GM11168 (cell line): Measurements from ENCODE around the gene CLOCK.
"Not testable (repeated sequence)": the region's sequence is repeated elsewhere in the genome, so short reads cannot be mapped to it uniquely, and the experiment has no call there.

Source experiments
- in situ Hi-C: fragments of 300-500 bp; cut with MboI; formaldehyde crosslinking; loops from one replicate; pipeline ENCODE4 v1.12.0; 2022; ENCODE audit warnings: low sequenced_read_pairs; ENCODE audit not compliant: unreplicated experiment

The CLOCK gene, protein sequence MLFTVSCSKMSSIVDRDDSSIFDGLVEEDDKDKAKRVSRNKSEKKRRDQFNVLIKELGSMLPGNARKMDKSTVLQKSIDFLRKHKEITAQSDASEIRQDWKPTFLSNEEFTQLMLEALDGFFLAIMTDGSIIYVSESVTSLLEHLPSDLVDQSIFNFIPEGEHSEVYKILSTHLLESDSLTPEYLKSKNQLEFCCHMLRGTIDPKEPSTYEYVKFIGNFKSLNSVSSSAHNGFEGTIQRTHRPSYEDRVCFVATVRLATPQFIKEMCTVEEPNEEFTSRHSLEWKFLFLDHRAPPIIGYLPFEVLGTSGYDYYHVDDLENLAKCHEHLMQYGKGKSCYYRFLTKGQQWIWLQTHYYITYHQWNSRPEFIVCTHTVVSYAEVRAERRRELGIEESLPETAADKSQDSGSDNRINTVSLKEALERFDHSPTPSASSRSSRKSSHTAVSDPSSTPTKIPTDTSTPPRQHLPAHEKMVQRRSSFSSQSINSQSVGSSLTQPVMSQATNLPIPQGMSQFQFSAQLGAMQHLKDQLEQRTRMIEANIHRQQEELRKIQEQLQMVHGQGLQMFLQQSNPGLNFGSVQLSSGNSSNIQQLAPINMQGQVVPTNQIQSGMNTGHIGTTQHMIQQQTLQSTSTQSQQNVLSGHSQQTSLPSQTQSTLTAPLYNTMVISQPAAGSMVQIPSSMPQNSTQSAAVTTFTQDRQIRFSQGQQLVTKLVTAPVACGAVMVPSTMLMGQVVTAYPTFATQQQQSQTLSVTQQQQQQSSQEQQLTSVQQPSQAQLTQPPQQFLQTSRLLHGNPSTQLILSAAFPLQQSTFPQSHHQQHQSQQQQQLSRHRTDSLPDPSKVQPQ

DNA sequence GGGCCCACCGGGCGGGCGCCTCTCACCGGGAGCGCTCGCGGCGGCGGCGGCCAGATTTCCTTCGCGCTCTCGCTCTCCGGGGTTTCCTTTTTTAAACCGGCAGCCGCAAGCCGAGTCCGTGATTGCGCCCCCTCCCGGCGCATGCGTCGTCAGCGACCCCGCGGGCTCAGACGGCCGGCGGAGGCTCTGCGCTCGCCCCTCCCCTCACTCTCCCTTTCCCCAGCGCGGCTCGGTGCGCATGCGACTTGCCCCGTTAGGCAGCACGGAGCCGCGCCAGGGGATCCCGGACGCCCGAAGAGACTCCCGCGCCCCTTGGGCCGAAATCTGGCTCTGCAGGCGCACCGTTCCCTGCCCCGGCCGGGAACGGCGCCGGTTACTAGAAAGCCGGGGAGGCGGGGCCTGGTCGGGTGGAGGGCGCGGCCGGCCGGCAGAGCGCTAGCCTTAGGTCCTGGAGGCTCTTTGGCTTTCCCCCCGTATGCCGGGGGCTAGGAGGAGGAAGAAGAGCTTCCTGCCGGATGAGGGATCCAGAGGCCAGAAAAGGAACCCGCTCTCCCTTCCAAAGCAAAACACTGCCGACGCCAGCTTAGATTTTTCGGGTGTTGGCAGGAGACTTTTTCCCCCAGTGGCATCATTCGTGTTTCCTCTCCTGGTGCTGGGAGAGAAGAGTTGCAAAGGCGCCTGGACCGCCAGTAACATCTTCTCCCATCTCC is at the start of gene CLOCK:
Gene CLOCK, minus strand, starts transcription at position 154 of the 710 bp plus-strand sequence. CDS start 64,124 bp downstream, outside the sequence.
- in situ Hi-C loops, result no loop called here

DNA sequence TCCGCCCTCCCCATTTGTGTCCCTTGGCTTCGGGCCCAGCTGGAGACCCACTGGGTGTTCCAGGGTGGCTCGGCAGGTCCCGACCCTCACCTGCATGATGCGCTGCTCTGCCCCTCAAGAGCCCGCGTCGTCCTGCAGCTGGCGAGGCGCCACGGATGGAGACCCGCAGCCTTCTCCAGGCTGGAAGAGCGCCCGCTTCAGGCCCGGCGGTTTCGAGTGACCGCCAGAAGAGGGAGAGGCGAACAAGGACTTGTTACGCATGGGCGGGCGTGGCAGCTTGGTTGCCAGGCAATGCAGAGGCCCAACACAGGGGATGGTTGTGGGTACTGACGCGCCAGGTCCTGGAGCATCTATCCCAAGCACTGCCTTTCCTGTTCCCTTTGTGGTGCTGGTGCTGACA is 45.3 kb upstream of the CLOCK start, which contains the start of gene PDCL2:
Gene PDCL2, minus strand, starts transcription at position 232 of the 400 bp plus-strand sequence. Its CDS starts 136 bp downstream, at position 96.
- in situ Hi-C loops, result no loop called here

DNA sequence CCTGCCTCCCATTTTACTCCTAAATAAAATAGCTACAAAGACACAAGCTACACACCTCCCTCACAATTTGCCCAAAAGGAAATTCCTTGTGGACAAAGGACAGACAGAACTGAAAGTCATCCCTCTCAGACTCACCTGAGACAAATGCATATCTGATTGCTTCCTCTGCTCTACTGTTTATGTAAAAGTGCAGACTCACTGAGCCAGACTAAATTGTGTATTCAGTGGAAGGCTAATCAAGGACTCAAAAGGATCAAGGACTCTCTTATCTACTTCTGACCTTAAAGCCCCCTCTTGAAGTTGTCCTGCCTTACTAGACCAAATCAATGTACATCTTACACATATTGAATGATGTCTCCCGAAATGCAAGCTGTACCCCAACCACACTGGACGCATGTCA is 41.5 kb upstream of the CLOCK start:
- in situ Hi-C loops, result no loop called here

DNA sequence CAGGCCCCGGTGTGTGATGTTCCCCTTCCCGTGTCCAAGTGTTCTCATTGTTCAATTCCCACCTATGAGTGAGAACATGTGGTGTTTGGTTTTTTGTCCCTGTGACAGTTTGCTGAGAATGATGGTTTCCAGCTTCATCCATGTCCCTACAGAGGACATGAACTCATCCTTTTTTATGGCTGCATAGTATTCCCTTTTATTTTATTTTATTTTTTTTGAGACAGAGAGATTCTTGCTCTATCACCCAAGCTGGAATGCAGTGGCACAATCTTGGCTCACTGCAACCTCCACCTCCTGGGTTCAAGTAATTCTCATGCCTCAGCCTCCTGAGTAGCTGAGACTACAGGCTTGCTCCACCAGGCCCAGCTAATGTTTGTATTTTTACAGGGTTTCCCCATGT is 36.1 kb upstream of the CLOCK start:
- in situ Hi-C loops, result not testable (repeated sequence)

DNA sequence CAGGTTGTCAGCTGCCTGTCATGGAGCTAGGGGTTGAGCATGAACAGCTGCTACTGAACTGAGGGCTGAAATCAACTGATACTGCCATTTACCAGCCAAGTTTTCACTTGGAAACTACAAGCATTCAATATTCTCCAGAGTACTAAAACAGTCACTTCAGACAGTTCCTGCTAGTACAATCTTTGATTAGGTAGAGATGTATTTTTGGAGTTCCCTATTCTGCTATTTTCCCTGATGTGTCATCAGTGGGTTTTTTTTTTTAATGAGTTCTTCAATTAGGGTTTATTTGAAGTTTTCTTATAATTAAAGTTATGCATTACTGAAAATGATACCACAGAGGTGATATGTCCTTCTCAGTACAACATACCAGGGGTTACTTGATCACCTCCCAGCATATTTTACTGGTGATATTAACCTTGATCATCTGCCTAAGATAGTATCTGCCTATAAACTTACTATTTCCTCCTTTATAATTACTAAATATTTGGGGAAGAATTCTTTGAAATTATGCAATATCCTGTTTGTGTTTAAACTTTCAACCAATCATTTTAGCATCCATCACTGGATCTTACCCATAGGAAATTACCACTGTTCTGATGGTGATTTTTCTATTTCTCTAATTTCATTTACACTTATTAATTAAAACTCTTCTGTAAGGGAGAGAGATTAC is 31.8 kb upstream of the CLOCK start:
- in situ Hi-C loops, result no loop called here

DNA sequence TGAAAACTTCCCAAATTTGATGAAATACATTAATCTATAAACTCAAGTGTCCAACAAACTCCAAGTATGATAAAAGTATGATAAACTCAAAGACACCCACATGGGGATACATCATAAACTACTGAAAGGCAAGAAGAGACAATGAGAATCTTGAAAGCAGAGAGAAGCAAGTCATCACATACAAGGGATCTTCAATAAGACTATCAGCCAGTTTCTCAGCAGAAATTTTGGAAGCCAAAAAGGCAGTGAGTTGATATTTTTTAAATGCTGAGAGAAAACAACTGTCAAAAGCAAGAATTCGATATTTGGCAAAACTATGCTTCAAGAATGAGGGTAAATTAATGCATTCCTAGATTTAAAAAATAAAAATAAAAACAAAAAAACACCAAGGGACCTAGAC is 28.8 kb upstream of the CLOCK start:
- in situ Hi-C loops, result no loop called here

DNA sequence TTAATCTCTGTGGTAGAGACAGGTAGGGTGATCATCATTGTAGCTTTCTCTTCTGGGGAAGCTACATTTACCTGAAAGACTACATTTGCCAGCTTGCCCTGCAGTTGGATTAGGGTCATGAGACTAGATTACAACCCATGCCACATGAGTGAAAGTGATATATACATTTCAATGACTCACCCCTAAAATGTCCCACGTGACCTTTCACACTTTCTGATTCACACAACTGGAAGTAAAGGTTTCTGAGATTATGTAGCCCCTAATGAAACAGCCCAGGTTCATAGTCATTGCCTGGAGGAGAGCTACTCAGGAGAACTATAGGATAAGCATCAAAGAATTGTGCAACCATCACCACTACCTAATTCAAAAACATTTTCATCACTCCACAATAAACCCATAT is 27.5 kb upstream of the CLOCK start:
- in situ Hi-C loops, result no loop called here

DNA sequence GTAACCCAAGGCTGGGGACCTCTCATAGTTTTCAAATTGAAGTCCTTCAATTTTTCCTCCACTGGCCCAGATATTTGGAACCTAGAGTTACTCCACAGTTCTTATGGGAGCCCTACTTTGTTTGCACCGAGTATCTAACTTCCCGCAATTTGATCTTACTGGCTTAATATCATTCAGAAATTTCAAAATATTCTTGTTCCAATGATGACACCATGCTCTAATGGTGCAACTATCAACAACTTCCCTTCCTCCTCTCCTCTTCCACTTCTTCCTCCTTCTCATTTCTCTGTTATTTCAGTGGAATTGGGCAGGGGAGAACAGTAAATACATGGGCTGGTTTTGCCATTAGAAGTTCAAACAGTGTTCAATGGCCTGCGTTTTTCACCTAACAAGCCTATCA is 25.1 kb upstream of the CLOCK start:
- in situ Hi-C loops, result no loop called here

DNA sequence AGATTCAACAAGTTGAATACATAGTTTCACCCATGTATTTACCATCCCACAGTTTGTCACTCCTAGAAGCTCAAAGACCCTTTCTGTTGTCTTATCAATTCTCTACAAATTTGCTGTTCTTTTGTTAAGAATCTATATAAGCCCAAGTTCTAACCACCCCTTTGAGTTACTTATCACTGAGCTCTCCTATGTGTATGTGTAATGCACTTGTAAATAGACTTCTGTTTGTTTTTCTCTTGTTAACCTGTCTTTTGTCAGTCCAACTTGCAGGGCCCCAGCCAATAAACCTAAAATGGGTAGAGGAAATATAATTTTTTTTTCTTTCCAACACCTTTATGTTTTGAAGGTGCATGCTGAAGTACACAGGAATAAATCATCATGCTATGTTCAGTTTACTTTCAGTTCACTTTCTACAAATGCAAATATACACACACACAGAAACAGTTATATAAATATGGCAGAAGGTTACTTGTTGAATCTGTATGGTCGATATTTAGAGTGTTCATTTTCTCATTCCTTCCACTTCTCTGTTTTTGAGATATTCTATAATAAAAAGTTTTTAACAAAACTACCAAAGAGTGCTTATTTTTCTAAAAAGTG is 22.3 kb upstream of the CLOCK start:
- in situ Hi-C loops, result no loop called here

DNA sequence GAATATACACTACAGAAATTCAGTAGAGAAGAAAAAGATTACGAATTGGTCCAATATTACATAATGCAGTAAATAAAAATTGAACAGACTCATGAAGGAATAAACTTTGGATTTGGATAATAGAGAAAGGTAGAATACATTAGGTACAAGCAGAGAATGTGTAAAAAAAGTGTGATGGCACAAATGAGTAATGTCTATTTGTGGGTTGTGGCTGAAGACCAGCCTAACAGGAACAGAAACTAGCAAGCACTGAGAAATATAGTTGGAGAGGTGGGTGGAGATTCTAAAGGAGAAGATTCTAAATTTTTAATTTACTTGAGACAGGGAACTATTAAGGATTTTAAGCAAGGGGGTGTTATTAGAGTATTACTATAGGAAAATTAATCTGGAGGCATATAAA is 15.2 kb upstream of the CLOCK start:
- in situ Hi-C loops, result no loop called here

DNA sequence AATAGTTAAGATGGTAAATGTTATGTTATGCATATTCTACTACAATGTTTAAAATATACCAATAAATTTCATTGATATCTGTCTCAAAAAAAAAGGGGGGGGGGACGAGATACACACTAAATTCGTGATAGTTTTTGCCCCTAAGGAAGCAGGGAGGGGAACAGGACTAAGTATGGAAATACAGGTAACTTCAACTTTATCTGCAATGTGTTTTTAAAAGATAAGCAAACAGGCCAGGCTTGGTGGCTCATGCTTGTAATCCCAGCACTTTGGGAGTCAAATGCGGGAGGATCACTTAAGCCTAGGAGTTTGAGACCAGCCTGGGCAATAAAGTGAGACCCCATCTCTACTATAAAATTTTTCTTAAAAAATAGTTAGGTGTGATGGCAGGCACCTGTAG is 13.4 kb upstream of the CLOCK start:
- in situ Hi-C loops, result no loop called here

DNA sequence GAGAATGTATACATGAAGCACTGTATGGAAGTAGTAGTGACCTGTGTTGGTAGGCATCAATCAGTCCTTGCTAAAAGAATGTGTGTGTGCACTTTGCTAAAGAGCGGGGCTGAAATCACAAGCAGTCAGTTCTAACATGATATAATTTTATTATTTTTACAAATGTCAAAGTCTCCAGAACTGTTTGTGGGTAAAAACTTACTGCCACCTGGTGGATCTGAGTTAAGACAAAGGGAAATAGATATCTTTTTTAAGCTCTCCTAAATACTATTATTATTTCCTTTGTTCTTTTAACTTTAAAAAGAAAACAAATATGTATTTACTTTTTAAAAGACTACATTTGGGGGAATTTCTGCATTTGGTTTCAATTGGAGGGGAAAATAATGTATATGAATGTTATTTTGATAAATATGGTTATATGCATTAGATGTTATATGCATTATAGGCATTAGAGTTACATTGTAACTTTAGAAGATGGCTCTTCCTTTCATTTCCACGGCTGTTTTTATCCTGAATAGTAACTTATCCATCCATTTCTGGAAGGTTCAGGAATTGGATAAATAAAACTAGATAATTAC is 7.8 kb upstream of the CLOCK start:
- in situ Hi-C loops, result no loop called here

DNA sequence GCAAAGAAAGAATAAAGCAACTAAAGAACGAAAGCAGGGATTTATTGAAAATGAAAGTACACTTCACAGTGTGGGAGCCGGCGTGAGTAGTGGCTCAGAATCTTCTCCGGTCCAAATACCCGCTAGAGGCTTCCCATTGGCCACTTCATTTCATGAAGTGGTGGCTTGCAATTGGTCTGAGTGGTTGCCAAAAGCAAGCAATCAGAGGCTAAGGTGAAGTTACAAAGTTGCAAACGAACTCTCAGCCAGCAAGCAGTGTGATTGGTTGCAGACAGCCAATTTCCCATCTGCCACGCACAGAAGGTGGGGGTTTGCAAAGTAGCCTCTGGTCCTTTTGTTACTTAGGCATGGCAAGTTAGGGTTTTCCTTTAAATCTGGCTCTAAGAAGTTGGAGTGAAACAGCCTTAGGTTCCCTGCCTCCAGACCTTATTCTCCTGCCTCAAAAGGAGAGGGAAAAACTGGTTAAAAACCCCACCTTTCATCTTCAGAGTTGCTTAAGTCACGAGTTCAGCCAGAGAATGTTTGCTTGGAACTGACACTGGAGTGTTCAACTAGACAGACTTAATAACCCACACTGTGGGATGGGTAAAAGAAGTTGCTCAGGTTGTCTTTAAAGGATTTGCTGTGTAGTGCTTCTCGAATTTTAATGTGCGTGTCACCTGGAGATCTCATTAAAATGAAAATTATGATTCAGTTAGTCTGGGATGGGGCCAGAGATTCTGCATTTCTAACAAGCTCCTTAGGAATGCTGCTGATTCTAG is 6.9 kb upstream of the CLOCK start:
- in situ Hi-C loops, result no loop called here

DNA sequence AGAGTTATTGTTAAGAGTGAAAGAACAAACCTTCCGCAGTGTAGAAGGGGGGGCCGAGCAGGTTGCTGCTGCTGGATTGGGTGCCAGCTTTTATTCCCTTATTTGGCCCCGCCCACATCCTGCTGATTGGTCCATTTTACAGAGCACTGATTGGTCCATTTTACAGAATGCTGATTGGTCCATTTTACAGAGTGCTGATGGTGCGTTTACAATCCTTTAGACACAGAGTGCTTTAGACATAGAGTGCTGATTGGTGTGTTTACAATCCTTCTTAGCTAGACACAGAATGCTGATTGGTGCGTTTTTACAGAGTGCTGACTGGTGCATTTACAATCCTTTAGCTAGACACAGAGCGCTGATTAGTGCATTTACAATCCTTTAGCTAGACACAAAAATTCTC is 5.3 kb upstream of the CLOCK start:
- in situ Hi-C loops, result not testable (repeated sequence)

DNA sequence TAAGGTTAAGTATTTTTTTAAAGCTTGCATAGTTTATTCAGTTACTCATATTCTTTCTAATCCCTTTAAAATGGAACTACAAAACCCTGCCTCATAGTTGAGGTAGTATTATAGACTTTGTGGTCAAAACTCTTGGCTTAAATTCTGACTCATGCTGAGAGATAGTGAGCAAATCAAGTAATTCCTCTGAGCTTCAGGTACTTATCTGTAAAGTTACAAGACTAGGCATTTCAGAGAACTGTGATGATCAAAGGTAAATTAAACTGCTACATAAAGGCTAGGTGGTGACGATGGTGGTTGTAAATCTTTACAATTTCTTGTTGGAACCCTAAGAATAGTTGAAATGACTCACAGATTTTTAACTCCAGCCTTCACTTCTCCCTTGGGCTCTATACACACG is 3.2 kb upstream of the CLOCK start:
- in situ Hi-C loops, result no loop called here

DNA sequence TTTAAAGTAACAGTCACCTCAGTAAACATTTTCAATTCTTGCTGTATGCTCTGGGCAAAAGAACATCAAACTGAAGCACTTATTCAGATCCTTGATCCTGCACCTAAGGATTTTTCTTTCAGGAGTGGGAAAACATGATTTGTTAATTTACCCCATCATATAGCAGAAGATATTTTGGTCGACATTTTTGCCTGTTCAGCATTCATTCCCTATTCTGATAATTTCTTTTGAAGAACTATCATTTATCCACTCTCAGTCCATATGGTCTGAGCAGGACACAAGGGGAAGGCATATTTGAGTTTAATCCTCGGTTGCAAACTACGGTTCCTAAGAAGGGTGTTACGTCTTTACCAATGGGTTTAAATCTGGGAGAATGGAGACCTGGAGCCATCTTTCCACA is 1.2 kb upstream of the CLOCK start:
- in situ Hi-C loops, result no loop called here

DNA sequence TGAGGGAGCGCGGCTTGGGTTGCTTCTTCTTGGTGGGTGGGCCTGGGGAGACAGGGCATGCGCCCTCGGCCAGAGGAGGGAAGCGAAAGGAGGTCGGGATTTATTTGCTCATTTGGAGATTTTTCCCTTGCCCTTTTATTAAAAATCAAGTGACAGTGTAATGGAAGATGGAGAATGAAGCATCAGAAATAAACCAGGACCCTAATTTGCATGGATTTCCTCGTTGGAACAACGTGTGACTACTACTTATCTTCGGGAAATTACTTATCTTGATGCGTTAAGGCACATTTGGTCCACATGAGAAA is 709 bp upstream of the CLOCK start:
- in situ Hi-C loops, result no loop called here

DNA sequence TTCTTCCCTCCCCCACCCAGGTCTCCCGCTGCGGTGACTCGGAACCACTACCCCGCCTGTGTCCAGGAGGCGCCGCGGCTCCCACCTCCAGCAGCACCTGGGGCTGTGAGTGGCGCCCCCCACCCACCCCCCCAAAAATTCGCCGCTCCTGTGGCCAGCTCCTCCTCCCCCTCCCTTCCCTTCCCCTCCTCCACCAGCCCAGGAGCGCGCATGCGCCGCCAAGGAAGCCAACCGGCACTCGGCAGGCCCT is 278 bp downstream of the CLOCK start:
- in situ Hi-C loops, result no loop called here
